Mesothelial cell of epicardium (in vitro differentiated cells): ENCODE data around the gene TSC1. TPM values are rescaled to one million over a fixed set of nuclear protein-coding genes. Genes with fewer than 3 reads are reported as not detected.
"Not testable (repeated sequence)": the region's sequence is repeated elsewhere in the genome, so short reads cannot be mapped to it uniquely, and the experiment has no call there.

Source experiments
- DNase-seq, 2 experiments: peaks; one replicate each; pipeline ENCODE4 v3.0.0; 2021; ENCODE audit warnings: low spot score in 2 of 2; ENCODE audit not compliant: unreplicated experiment in 2 of 2
- H3K27ac Mint-ChIP-seq: 2 replicates; pipeline ENCODE4 v1.8.0; 2021; ENCODE audit warnings: mixed read lengths
- H3K27me3 Mint-ChIP-seq: 2 replicates; pipeline ENCODE4 v1.8.0; 2021; ENCODE audit warnings: low read depth, mixed read lengths
- H3K36me3 Mint-ChIP-seq: 2 replicates; pipeline ENCODE4 v1.8.0; 2021; ENCODE audit warnings: mixed read lengths
- H3K4me1 Mint-ChIP-seq: 2 replicates; pipeline ENCODE4 v1.8.0; 2021; ENCODE audit warnings: mixed read lengths
- H3K4me3 Mint-ChIP-seq: 2 replicates; pipeline ENCODE4 v1.8.0; 2021; ENCODE audit warnings: mild to moderate bottlenecking, moderate library complexity, mixed read lengths
- H3K9me3 Mint-ChIP-seq: 2 replicates; pipeline ENCODE4 v1.8.0; 2021; ENCODE audit warnings: mixed read lengths
- total RNA-seq: library from RNA; stranded (reverse); gene quantifications from 3 replicates; pipeline ENCODE4 v1.2.1, GENCODE V29; 2021
- TF ChIP-seq, protein P1 (sequence below): fragments of 200-600 bp; sonication (generic); IDR thresholded peaks from one replicate; pipeline ENCODE4 v1.5.0; 2021; ENCODE audit warnings: antibody characterized with exemption; ENCODE audit not compliant: unreplicated experiment

TSC1 gene
- total RNA-seq, result 65.1 to 68.5 TPM (median 67.6 TPM) in 3 replicates

DNA sequence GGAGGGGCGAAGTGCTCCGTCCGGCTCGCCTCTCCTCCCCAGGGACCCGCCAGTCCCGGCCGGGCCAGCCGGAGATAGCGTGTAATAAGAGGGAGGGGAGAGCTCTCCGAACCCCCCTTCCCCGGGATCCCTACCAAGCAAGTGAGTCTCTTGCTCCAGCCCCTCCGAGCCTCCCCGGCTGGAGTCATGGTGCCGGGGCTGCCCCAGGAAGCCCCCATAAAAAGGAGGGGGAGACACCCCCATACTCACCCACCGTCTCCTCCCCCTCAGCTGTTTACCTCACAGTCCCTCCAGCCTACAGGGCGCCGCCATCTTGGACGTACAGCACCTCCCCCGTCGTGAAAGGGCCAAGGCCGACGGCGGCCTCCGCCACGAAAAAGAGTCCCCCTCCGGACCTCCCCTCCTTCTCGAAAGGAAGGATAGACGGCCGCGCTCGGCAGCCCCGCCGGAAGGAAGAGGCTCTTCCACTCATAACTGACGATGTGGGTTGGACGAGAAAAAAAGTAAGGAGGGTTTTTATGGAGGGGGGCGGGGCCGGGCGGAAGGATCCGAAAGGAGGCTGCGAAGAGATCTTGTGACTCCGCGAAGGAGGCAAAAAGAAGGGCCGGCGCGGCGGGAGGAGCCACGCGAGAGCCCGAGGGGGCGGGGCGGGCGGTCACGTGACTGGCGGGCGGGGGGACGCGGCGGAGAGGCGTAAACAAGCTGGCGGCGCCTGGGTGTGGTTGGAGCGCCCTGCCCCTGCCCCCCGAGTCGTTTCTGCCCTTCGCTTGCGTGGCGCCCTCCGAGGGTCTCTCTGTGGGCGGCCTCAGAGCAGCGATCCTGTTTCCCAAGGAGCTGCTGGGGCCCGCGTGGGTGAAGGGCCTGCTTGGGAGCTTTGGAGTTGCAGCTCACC is at the start of gene TSC1:
Gene TSC1, minus strand, starts transcription at position 323 of the 892 bp plus-strand sequence. CDS start 15,744 bp downstream, outside the sequence.
- Mint-ChIP-seq H3K27me3 (no peaks in the 10 kb centered on the region), H3K4me1 (peaks cover 39% of the 10 kb centered on the region), H3K27ac (peak within 1 kb of the TSS; percentile 100), H3K4me3 (peak within 1 kb of the TSS; percentile 99), H3K36me3 (no peaks in the 10 kb centered on the region), H3K9me3 (no peaks in the 10 kb centered on the region)
- TF ChIP-seq, protein P1, sequence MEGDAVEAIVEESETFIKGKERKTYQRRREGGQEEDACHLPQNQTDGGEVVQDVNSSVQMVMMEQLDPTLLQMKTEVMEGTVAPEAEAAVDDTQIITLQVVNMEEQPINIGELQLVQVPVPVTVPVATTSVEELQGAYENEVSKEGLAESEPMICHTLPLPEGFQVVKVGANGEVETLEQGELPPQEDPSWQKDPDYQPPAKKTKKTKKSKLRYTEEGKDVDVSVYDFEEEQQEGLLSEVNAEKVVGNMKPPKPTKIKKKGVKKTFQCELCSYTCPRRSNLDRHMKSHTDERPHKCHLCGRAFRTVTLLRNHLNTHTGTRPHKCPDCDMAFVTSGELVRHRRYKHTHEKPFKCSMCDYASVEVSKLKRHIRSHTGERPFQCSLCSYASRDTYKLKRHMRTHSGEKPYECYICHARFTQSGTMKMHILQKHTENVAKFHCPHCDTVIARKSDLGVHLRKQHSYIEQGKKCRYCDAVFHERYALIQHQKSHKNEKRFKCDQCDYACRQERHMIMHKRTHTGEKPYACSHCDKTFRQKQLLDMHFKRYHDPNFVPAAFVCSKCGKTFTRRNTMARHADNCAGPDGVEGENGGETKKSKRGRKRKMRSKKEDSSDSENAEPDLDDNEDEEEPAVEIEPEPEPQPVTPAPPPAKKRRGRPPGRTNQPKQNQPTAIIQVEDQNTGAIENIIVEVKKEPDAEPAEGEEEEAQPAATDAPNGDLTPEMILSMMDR, result no peak
- DNase-seq, result peak; percentile 98

DNA sequence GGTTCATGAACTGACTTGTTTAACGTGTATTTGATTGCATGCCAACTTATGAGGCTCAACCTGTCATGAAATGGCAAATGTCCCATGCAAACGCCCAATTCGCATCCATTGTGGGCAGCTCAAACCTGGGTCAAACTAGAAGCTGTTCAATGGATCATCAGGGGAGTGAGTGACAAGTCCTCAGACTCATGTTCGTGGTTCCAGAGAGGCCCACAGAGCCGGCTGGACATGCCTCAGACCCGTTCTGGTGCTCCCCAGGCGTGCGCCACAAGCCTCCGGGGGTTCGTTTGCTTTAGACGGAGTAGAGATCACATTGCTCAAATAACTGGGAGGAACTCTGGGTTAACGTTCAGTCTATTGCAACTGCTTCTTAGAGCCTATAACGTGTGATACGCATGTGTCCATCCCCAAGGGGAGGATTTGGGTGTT is 49.1 kb upstream of the TSC1 start:
- DNase-seq, result no peak
- TF ChIP-seq, protein P1, result no peak
- H3K4me1 Mint-ChIP-seq, result peaks cover 13% of the 10 kb centered on the region
- no peaks in the 10 kb centered on the region for H3K36me3 Mint-ChIP-seq
- peaks cover 8% of the 10 kb centered on the region for H3K27me3 Mint-ChIP-seq
- no peak overlapping the region for H3K4me3 Mint-ChIP-seq
- H3K27ac Mint-ChIP-seq, result no peak overlapping the region
- H3K9me3 Mint-ChIP-seq, result no peaks in the 10 kb centered on the region

DNA sequence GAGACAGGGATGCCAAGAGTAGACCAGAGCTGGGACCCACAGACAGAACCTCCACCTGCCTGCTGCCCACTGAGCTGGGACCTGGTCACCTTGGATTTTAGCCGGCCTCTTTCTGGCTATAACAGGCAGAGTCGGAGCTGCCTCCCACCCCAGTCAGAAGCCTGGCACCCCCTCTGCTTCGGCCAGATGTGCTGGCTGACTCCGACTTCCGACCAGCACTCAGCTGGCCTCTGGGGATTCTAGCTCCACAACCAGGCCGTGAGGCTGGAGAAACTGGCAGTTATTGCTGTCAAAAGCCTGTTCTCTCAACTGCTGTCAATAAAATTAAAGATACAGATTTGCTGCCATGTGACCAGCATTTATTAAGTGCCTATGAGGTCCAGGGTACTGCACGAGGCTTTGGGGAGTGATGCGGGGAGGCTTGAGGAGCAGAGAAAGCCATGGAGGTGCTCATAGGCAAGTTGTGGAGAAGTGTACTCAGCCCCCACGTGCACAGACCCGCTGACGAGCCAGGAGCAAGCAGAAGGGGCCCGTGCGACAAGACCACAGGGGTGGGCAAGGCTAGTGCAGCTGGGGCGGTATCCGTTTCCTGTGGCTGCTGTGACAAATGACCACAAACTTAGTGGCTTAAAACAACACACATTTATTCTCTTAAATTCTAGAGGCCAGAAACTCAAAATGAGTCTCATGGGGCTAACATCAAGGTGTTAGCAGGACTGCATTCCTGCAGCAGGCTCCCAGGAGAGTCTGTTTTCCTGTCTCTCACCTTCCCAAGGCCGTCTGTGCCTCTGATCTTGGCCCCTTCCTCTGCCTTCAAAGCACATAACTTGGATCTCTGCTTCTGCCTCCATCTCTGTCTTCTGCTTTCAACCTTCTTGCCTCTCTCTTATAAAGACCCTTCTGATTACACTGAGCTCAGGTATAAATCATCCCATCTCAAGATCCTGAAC is 47.2 kb upstream of the TSC1 start:
- peaks cover 15% of the 10 kb centered on the region for H3K27me3 Mint-ChIP-seq
- no peak overlapping the region for H3K27ac Mint-ChIP-seq
- no peak overlapping the region for H3K4me3 Mint-ChIP-seq
- no peaks in the 10 kb centered on the region for H3K36me3 Mint-ChIP-seq
- no peaks in the 10 kb centered on the region for H3K9me3 Mint-ChIP-seq
- TF ChIP-seq, protein P1, result no peak
- no peak for DNase-seq
- H3K4me1 Mint-ChIP-seq, result peaks cover 10% of the 10 kb centered on the region

DNA sequence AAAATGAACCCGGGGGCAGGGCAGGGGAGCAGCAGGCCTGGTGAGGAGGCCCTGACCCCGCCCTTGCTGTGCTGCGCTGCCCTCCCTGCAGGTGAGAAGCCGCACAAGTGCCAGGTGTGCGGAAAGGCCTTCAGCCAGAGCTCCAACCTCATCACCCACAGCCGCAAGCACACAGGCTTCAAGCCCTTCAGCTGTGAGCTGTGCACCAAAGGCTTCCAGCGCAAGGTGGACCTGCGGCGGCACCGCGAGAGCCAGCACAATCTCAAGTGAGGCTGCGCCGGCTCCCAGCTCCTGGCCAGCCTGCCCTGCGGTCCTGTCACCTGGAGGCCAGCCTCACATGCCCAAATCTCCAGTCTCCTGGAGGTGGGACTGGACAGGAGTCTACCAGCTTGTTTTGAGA is 46.4 kb upstream of the TSC1 start:
- Mint-ChIP-seq H3K27me3 (peaks cover 14% of the 10 kb centered on the region), H3K36me3 (no peaks in the 10 kb centered on the region), H3K4me3 (no peak overlapping the region), H3K4me1 (peaks cover 10% of the 10 kb centered on the region), H3K9me3 (no peaks in the 10 kb centered on the region), H3K27ac (no peak overlapping the region)
- DNase-seq, result no peak
- TF ChIP-seq, protein P1, result no peak

DNA sequence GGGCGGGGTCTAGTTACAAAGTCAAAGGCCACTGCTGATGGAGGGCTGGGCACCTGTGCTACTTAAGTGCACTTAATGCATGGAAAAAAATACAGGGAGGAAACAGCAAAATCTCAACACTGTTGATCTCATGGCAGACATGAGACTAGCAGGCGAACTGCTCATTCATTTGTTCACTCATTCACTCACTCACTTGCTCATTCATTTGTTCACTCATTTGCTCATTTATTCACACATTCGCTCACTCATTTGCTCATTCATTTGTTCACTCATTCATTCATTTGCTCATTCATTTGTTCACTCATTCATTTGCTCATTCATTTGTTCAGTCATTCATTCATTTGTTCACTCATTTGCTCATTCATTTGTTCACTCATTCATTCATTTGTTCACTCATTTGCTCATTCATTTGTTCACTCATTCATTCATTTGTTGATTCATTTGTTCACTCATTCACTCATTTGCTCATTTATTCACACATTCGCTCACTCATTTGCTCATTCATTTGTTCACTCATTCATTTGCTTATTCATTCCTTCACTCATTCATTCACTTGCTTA is 45.7 kb upstream of the TSC1 start:
- not testable (repeated sequence) for H3K9me3 Mint-ChIP-seq, H3K4me3 Mint-ChIP-seq, H3K4me1 Mint-ChIP-seq, H3K27ac Mint-ChIP-seq, DNase-seq, H3K36me3 Mint-ChIP-seq
- peaks cover 14% of the 10 kb centered on the region for H3K27me3 Mint-ChIP-seq
